Natural killer cell (primary cell): ENCODE results near the gene MRPL27. TPM values are rescaled to one million over a fixed set of nuclear protein-coding genes. Genes with fewer than 3 reads are reported as not detected.
"Not testable (repeated sequence)": the region's sequence is repeated elsewhere in the genome, so short reads cannot be mapped to it uniquely, and the experiment has no call there.

Experiments used
- ATAC-seq, 3 donors: fragments of 150-1000 bp in 2 of 3; fragments of 200-7000 bp in 1 of 3; cut with Tn5 transposase; 1 replicate in 1 of 3; 2 replicates in 2 of 3; pipeline ENCODE4 v1.10.0; 2021; ENCODE audit warnings: mild to moderate bottlenecking in 2 of 3, moderate library complexity in 2 of 3
- DNase-seq, 2 donors: peaks; one replicate each; pipeline versions ENCODE4 v3.0.0 to v3.0.0-alpha.2; 2013 to 2021; ENCODE audit warnings: mixed read lengths in 1 of 2
- H3K27ac ChIP-seq: one replicate; pipeline ENCODE4 v1.5.1; 2013; ENCODE audit warnings: mild to moderate bottlenecking, low read length
- H3K27me3 ChIP-seq: one replicate; pipeline ENCODE4 v1.6.1; 2013; ENCODE audit warnings: low read length; ENCODE audit not compliant: control insufficient read depth, insufficient read depth
- H3K36me3 ChIP-seq: one replicate; pipeline ENCODE4 v1.6.1; 2013; ENCODE audit warnings: low read length; ENCODE audit not compliant: control insufficient read depth, insufficient read depth
- H3K4me1 ChIP-seq: one replicate; pipeline ENCODE4 v1.6.1; 2013; ENCODE audit warnings: low read length; ENCODE audit not compliant: control insufficient read depth, insufficient read depth
- H3K4me3 ChIP-seq: one replicate; pipeline ENCODE4 v1.5.1; 2013; ENCODE audit warnings: low read length
- H3K9me3 ChIP-seq: one replicate; pipeline ENCODE4 v1.6.1; 2013; ENCODE audit warnings: low read length; ENCODE audit not compliant: control insufficient read depth, insufficient read depth
- H3K27ac Mint-ChIP-seq, 2 donors: one replicate each; pipeline ENCODE4 v1.8.0; 2022; ENCODE audit warnings: mild to moderate bottlenecking in 2 of 2, mixed read lengths in 2 of 2, moderate library complexity in 1 of 2
- H3K27me3 Mint-ChIP-seq, 2 donors: one replicate each; pipeline ENCODE4 v1.8.0; 2022; ENCODE audit warnings: low read depth in 2 of 2, mixed read lengths in 2 of 2
- H3K36me3 Mint-ChIP-seq: one replicate; pipeline ENCODE4 v1.8.0; 2022; ENCODE audit warnings: mixed read lengths
- H3K4me1 Mint-ChIP-seq, 2 donors: one replicate each; pipeline ENCODE4 v1.8.0; 2022; ENCODE audit warnings: mixed read lengths in 2 of 2
- H3K4me3 Mint-ChIP-seq: one replicate; pipeline ENCODE4 v1.8.0; 2022; ENCODE audit warnings: mild to moderate bottlenecking, moderate library complexity, mixed read lengths
- H3K9me3 Mint-ChIP-seq, 2 donors: one replicate each; pipeline ENCODE4 v1.8.0; 2022; ENCODE audit warnings: mixed read lengths in 2 of 2
- CTCF ChIP-seq: fragments of 200-600 bp; IDR thresholded peaks from one replicate; pipeline ENCODE4 v1.8.0; 2022; ENCODE audit warnings: antibody characterized with exemption
- WGBS: methylation state at CpG from one replicate; pipeline ENCODE4 v1.1.7; 2013; ENCODE audit warnings: missing lambda C conversion rate; ENCODE audit not compliant: insufficient coverage; 5-methylcytosine and 5-hydroxymethylcytosine counted together
- intact Hi-C: fragments of 100-400 bp; cut with micrococcal nuclease; formaldehyde crosslinking; loops from one replicate; pipeline ENCODE4 v1.14.2; 2022
- total RNA-seq, 4 donors: library from RNA; stranded (reverse); fragments of 120-200 nt in 1 of 4; gene quantifications; one replicate each; pipeline versions ENCODE4 v1.2.3 to v1.2.4, GENCODE V29; 2013 to 2022

MRPL27 gene
- total RNA-seq, 3 donors from 2014 or later (not counting 1 experiment from before 2014, with no cell fraction given) = 16.4 to 36.6 (median 31.3) TPM

GRCh38 chr17:50420419-50421112 is 47.6 kb upstream of the MRPL27 start:
- DNase-seq (no peak), ATAC-seq (no peak)
- no peak overlapping the region for H3K4me3 ChIP-seq
- H3K9me3 ChIP-seq = no peaks in the 10 kb centered on the region
- Mint-ChIP-seq H3K27me3 (peaks cover 7 to 12% of the 10 kb centered on the region in 2 donors), H3K4me1 (peaks cover 11% of the 10 kb centered on the region in 2 donors), H3K36me3 (no peaks in the 10 kb centered on the region), H3K9me3 (peaks cover 0 to 3% of the 10 kb centered on the region in 2 donors), H3K27ac (no peak overlapping the region), H3K4me3 (no peak overlapping the region)
- H3K27ac ChIP-seq = peak overlapping the region; percentile 70
- no peaks in the 10 kb centered on the region for H3K36me3 ChIP-seq
- H3K27me3 ChIP-seq = no peaks in the 10 kb centered on the region
- intact Hi-C loops = no loop called here
- peaks cover 13% of the 10 kb centered on the region for H3K4me1 ChIP-seq
- WGBS = 100% methylated on average over 6 of the region's 6 CpGs
- no peak for TF ChIP-seq CTCF

- intact Hi-C loops = not testable (repeated sequence)
These were observed 46.6 kb upstream of the MRPL27 start for GRCh38 chr17:50419577-50419976.

GRCh38 chr17:50414808-50415207 is 41.8 kb upstream of the MRPL27 start:
- 87% methylated on average over 3 of the region's 3 CpGs for WGBS

More at GRCh38 chr17:50419577-50419976, 46.6 kb upstream of the MRPL27 start:
- not testable (repeated sequence) for H3K4me3 Mint-ChIP-seq, H3K36me3 Mint-ChIP-seq, H3K4me1 Mint-ChIP-seq, H3K36me3 ChIP-seq, DNase-seq, H3K9me3 ChIP-seq, H3K4me1 ChIP-seq, H3K27ac Mint-ChIP-seq, ATAC-seq, H3K9me3 Mint-ChIP-seq, H3K27ac ChIP-seq, H3K4me3 ChIP-seq, H3K27me3 ChIP-seq
- 98% methylated on average over 10 of the region's 10 CpGs for WGBS
- H3K27me3 Mint-ChIP-seq = peaks cover 7 to 14% of the 10 kb centered on the region in 2 donors

More at GRCh38 chr17:50414808-50415207, 41.8 kb upstream of the MRPL27 start:
- intact Hi-C loops = no loop called here
- no peaks in the 10 kb centered on the region for H3K36me3 Mint-ChIP-seq
- DNase-seq (no peak), ATAC-seq (no peak)
- Histone ChIP-seq H3K36me3 (no peaks in the 10 kb centered on the region), H3K9me3 (no peaks in the 10 kb centered on the region), H3K27me3 (no peaks in the 10 kb centered on the region), H3K27ac (no peak overlapping the region), H3K4me1 (no peaks in the 10 kb centered on the region), H3K4me3 (no peak overlapping the region)
- H3K9me3 Mint-ChIP-seq = peaks cover 0 to 3% of the 10 kb centered on the region in 2 donors
- H3K4me3 Mint-ChIP-seq = no peak overlapping the region
- no peak for TF ChIP-seq CTCF
- no peak overlapping the region for H3K27ac Mint-ChIP-seq
- no peaks in the 10 kb centered on the region for H3K4me1 Mint-ChIP-seq
- H3K27me3 Mint-ChIP-seq = peaks cover 7 to 21% of the 10 kb centered on the region in 2 donors
